ENCODE measurements around the gene MYLK3.

The MYLK3 gene

GRCh38 chr16:46728806-46729205 lies 19.3 kb downstream of the MYLK3 start:
- Histone ChIP-seq H3K27me3 (ENCODE audit: control insufficient read depth in 2 of 2, insufficient read depth in 2 of 2, low read length in 2 of 2) (no peaks in the 10 kb centered on the region), H3K36me3 (ENCODE audit: control insufficient read depth in 2 of 2, insufficient read depth in 2 of 2, low read length in 2 of 2) (no peaks in the 10 kb centered on the region), H3K9me3 (ENCODE audit: control insufficient read depth in 2 of 2, low read length in 2 of 2) (peaks cover 0 to 2% of the 10 kb centered on the region in 2 donors), H3K9ac (ENCODE audit: low read depth in 1 of 2, low read length in 2 of 2) (no peak overlapping the region), H3K4me3 (ENCODE audit: low read length in 2 of 2) (no peak overlapping the region), H3K4me1 (ENCODE audit: control insufficient read depth in 2 of 2, insufficient read depth in 2 of 2, low read length in 2 of 2) (no peaks in the 10 kb centered on the region), H3K27ac (ENCODE audit: low read depth in 2 of 2, low read length in 2 of 2) (no peak overlapping the region)

GRCh38 chr16:46727630-46728029 lies 20.5 kb downstream of the MYLK3 start:
- no peak overlapping the region for H3K9ac ChIP-seq (ENCODE audit: low read depth in 1 of 2, low read length in 2 of 2)
- no peaks in the 10 kb centered on the region for H3K27me3 ChIP-seq (ENCODE audit: control insufficient read depth in 2 of 2, insufficient read depth in 2 of 2, low read length in 2 of 2)
- no peaks in the 10 kb centered on the region for H3K4me1 ChIP-seq (ENCODE audit: control insufficient read depth in 2 of 2, insufficient read depth in 2 of 2, low read length in 2 of 2)
- H3K4me3 ChIP-seq (ENCODE audit: low read length in 2 of 2): no peak overlapping the region
- peaks cover 0 to 2% of the 10 kb centered on the region in 2 donors for H3K9me3 ChIP-seq (ENCODE audit: control insufficient read depth in 2 of 2, low read length in 2 of 2)
- no peaks in the 10 kb centered on the region for H3K36me3 ChIP-seq (ENCODE audit: control insufficient read depth in 2 of 2, insufficient read depth in 2 of 2, low read length in 2 of 2)
- no peak overlapping the region for H3K27ac ChIP-seq (ENCODE audit: low read depth in 2 of 2, low read length in 2 of 2)

- H3K4me1 ChIP-seq (ENCODE audit: control insufficient read depth in 2 of 2, insufficient read depth in 2 of 2, low read length in 2 of 2): no peaks in the 10 kb centered on the region
- H3K36me3 ChIP-seq (ENCODE audit: control insufficient read depth in 2 of 2, insufficient read depth in 2 of 2, low read length in 2 of 2): no peaks in the 10 kb centered on the region
- peaks cover 0 to 2% of the 10 kb centered on the region in 2 donors for H3K9me3 ChIP-seq (ENCODE audit: control insufficient read depth in 2 of 2, low read length in 2 of 2)
- no peak overlapping the region for H3K27ac ChIP-seq (ENCODE audit: low read depth in 2 of 2, low read length in 2 of 2)
- H3K4me3 ChIP-seq (ENCODE audit: low read length in 2 of 2): no peak overlapping the region
- no peaks in the 10 kb centered on the region for H3K27me3 ChIP-seq (ENCODE audit: control insufficient read depth in 2 of 2, insufficient read depth in 2 of 2, low read length in 2 of 2)
- H3K9ac ChIP-seq (ENCODE audit: low read depth in 1 of 2, low read length in 2 of 2): no peak overlapping the region
Observed at GRCh38 chr16:46727184-46727583, 21.0 kb downstream of the MYLK3 start.

GRCh38 chr16:46721885-46722284 lies 26.3 kb downstream of the MYLK3 start:
- Histone ChIP-seq H3K4me1 (ENCODE audit: control insufficient read depth in 2 of 2, insufficient read depth in 2 of 2, low read length in 2 of 2) (no peaks in the 10 kb centered on the region), H3K9me3 (ENCODE audit: control insufficient read depth in 2 of 2, low read length in 2 of 2) (peaks cover 0 to 2% of the 10 kb centered on the region in 2 donors), H3K9ac (ENCODE audit: low read depth in 1 of 2, low read length in 2 of 2) (no peak overlapping the region), H3K36me3 (ENCODE audit: control insufficient read depth in 2 of 2, insufficient read depth in 2 of 2, low read length in 2 of 2) (no peaks in the 10 kb centered on the region), H3K4me3 (ENCODE audit: low read length in 2 of 2) (no peak overlapping the region), H3K27ac (ENCODE audit: low read depth in 2 of 2, low read length in 2 of 2) (no peak overlapping the region), H3K27me3 (ENCODE audit: control insufficient read depth in 2 of 2, insufficient read depth in 2 of 2, low read length in 2 of 2) (no peaks in the 10 kb centered on the region)

GRCh38 chr16:46720619-46721018 lies 27.5 kb downstream of the MYLK3 start:
- H3K27me3 ChIP-seq (ENCODE audit: control insufficient read depth in 2 of 2, insufficient read depth in 2 of 2, low read length in 2 of 2): no peaks in the 10 kb centered on the region
- H3K9ac ChIP-seq (ENCODE audit: low read depth in 1 of 2, low read length in 2 of 2): no peak overlapping the region
- H3K4me3 ChIP-seq (ENCODE audit: low read length in 2 of 2): no peak overlapping the region
- H3K36me3 ChIP-seq (ENCODE audit: control insufficient read depth in 2 of 2, insufficient read depth in 2 of 2, low read length in 2 of 2): no peaks in the 10 kb centered on the region
- H3K9me3 ChIP-seq (ENCODE audit: control insufficient read depth in 2 of 2, low read length in 2 of 2): peaks cover 0 to 2% of the 10 kb centered on the region in 2 donors
- H3K27ac ChIP-seq (ENCODE audit: low read depth in 2 of 2, low read length in 2 of 2): no peak overlapping the region
- H3K4me1 ChIP-seq (ENCODE audit: control insufficient read depth in 2 of 2, insufficient read depth in 2 of 2, low read length in 2 of 2): no peaks in the 10 kb centered on the region

- Histone ChIP-seq H3K36me3 (ENCODE audit: control insufficient read depth in 2 of 2, insufficient read depth in 2 of 2, low read length in 2 of 2) (no peaks in the 10 kb centered on the region), H3K27ac (ENCODE audit: low read depth in 2 of 2, low read length in 2 of 2) (no peak overlapping the region), H3K4me3 (ENCODE audit: low read length in 2 of 2) (no peak overlapping the region), H3K9ac (ENCODE audit: low read depth in 1 of 2, low read length in 2 of 2) (no peak overlapping the region), H3K4me1 (ENCODE audit: control insufficient read depth in 2 of 2, insufficient read depth in 2 of 2, low read length in 2 of 2) (no peaks in the 10 kb centered on the region), H3K9me3 (ENCODE audit: control insufficient read depth in 2 of 2, low read length in 2 of 2) (no peaks in the 10 kb centered on the region), H3K27me3 (ENCODE audit: control insufficient read depth in 2 of 2, insufficient read depth in 2 of 2, low read length in 2 of 2) (no peaks in the 10 kb centered on the region)
Observed at GRCh38 chr16:46719528-46719927, 28.6 kb downstream of the MYLK3 start.

GRCh38 chr16:46718214-46718613 lies 29.9 kb downstream of the MYLK3 start:
- no peak overlapping the region for H3K4me3 ChIP-seq (ENCODE audit: low read length in 2 of 2)
- no peaks in the 10 kb centered on the region for H3K4me1 ChIP-seq (ENCODE audit: control insufficient read depth in 2 of 2, insufficient read depth in 2 of 2, low read length in 2 of 2)
- no peak overlapping the region for H3K9ac ChIP-seq (ENCODE audit: low read depth in 1 of 2, low read length in 2 of 2)
- H3K27ac ChIP-seq (ENCODE audit: low read depth in 2 of 2, low read length in 2 of 2): no peak overlapping the region
- no peaks in the 10 kb centered on the region for H3K27me3 ChIP-seq (ENCODE audit: control insufficient read depth in 2 of 2, insufficient read depth in 2 of 2, low read length in 2 of 2)
- H3K9me3 ChIP-seq (ENCODE audit: control insufficient read depth in 2 of 2, low read length in 2 of 2): no peaks in the 10 kb centered on the region
- H3K36me3 ChIP-seq (ENCODE audit: control insufficient read depth in 2 of 2, insufficient read depth in 2 of 2, low read length in 2 of 2): no peaks in the 10 kb centered on the region

- Histone ChIP-seq H3K4me3 (ENCODE audit: low read length in 2 of 2) (no peak overlapping the region), H3K27ac (ENCODE audit: low read depth in 2 of 2, low read length in 2 of 2) (no peak overlapping the region), H3K4me1 (ENCODE audit: control insufficient read depth in 2 of 2, insufficient read depth in 2 of 2, low read length in 2 of 2) (peaks cover 0 to under 1% of the 10 kb centered on the region in 2 donors), H3K27me3 (ENCODE audit: control insufficient read depth in 2 of 2, insufficient read depth in 2 of 2, low read length in 2 of 2) (no peaks in the 10 kb centered on the region), H3K9ac (ENCODE audit: low read depth in 1 of 2, low read length in 2 of 2) (no peak overlapping the region), H3K9me3 (ENCODE audit: control insufficient read depth in 2 of 2, low read length in 2 of 2) (no peaks in the 10 kb centered on the region), H3K36me3 (ENCODE audit: control insufficient read depth in 2 of 2, insufficient read depth in 2 of 2, low read length in 2 of 2) (no peaks in the 10 kb centered on the region)
Observed at GRCh38 chr16:46717692-46718091, 30.5 kb downstream of the MYLK3 start.

- H3K36me3 ChIP-seq (ENCODE audit: control insufficient read depth in 2 of 2, insufficient read depth in 2 of 2, low read length in 2 of 2): no peaks in the 10 kb centered on the region
- H3K27ac ChIP-seq (ENCODE audit: low read depth in 2 of 2, low read length in 2 of 2): no peak overlapping the region
- no peak overlapping the region for H3K4me3 ChIP-seq (ENCODE audit: low read length in 2 of 2)
- H3K4me1 ChIP-seq (ENCODE audit: control insufficient read depth in 2 of 2, insufficient read depth in 2 of 2, low read length in 2 of 2): peaks cover 0 to 3% of the 10 kb centered on the region in 2 donors
- H3K27me3 ChIP-seq (ENCODE audit: control insufficient read depth in 2 of 2, insufficient read depth in 2 of 2, low read length in 2 of 2): no peaks in the 10 kb centered on the region
- H3K9me3 ChIP-seq (ENCODE audit: control insufficient read depth in 2 of 2, low read length in 2 of 2): no peaks in the 10 kb centered on the region
- no peak overlapping the region for H3K9ac ChIP-seq (ENCODE audit: low read depth in 1 of 2, low read length in 2 of 2)
Observed at GRCh38 chr16:46715769-46716305, 32.3 kb downstream of the MYLK3 start.

- no peaks in the 10 kb centered on the region for H3K9me3 ChIP-seq (ENCODE audit: control insufficient read depth in 2 of 2, low read length in 2 of 2)
- H3K4me3 ChIP-seq (ENCODE audit: low read length in 2 of 2): no peak overlapping the region
- peaks cover 0 to 3% of the 10 kb centered on the region in 2 donors for H3K4me1 ChIP-seq (ENCODE audit: control insufficient read depth in 2 of 2, insufficient read depth in 2 of 2, low read length in 2 of 2)
- no peaks in the 10 kb centered on the region for H3K36me3 ChIP-seq (ENCODE audit: control insufficient read depth in 2 of 2, insufficient read depth in 2 of 2, low read length in 2 of 2)
- no peaks in the 10 kb centered on the region for H3K27me3 ChIP-seq (ENCODE audit: control insufficient read depth in 2 of 2, insufficient read depth in 2 of 2, low read length in 2 of 2)
- H3K27ac ChIP-seq (ENCODE audit: low read depth in 2 of 2, low read length in 2 of 2): no peak overlapping the region
- H3K9ac ChIP-seq (ENCODE audit: low read depth in 1 of 2, low read length in 2 of 2): no peak overlapping the region
Observed at GRCh38 chr16:46714797-46715591, 33.1 kb downstream of the MYLK3 start.

Measured in mucosa of rectum (tissue), 2 donors.